Iris pigment epithelial cell (primary cell): ENCODE measurements around the gene GPR6.

Experiments used
- DNase-seq: peaks from one replicate; pipeline ENCODE4 v3.0.0-alpha.2; 2011; ENCODE audit warnings: low read depth

GPR6 gene

GRCh38 chr6:109999740-110000139 is 21.6 kb downstream of the GPR6 start:
- no peak for DNase-seq

- no peak for DNase-seq
These were observed 24.6 kb downstream of the GPR6 start for GRCh38 chr6:110002676-110003075.

DNA sequence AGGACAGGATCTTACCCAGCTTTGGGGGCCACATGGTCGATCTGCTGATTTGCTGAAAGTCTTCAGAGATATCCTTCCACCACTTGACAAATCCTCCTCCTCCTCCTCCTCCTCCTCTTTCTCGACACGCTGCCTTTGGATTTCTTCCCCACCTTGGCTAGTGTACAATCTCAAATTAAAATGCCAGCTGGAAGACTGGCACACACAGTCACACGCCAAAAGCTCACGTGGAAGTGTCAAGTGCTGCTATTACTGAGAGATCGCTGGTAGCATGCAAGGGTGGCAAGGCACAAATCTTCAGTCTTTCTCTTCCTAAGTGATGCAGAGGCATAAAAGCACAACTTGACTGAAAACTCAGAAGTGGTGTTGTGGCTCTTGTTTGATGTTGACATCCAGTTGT is 35.3 kb downstream of the GPR6 start:
- DNase-seq, result no peak

- no peak for DNase-seq
These were observed 37.1 kb downstream of the GPR6 start for GRCh38 chr6:110015206-110015605.

DNA sequence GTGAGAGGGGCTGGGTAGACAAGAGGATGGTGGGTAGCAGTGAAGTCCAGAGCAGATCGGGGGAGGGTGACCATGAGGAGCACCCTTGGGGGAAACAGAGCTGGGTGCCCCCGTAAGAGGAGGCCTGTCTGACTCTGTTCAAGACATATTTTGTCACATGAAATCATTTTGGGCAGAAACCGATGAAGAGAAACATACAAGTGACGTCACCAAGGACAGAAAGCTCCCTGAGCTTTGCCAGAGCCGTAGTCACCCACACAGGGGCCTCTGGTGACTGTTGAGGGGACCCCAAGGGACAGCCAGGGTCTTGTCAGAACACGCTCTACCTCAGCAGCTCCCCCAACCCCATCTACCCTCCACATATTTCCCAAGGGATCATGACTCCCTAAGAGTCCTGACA is 39.2 kb downstream of the GPR6 start:
- no peak for DNase-seq

GRCh38 chr6:110017946-110018345 is 39.8 kb downstream of the GPR6 start:
- DNase-seq, result no peak

DNA sequence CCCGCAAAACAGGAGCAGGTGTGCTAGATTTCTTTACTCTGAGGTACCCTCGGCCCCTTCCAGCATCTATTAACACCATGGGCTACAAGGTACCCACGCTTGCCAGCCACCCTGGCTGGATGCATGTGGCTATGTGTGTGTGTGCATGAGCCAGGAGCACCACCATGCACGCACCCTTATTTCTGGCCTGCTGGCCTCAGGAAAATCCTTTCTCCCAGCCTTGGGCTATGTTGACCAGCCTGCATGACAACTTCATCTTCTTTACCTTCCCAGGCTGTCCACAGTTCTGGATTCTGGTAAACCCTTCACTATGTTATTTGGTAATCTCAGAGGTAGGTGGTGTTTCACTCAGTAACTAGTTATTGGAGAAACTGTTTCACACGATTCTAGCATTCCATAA is 40.4 kb downstream of the GPR6 start:
- DNase-seq, result no peak

GRCh38 chr6:110020888-110021287 is 42.8 kb downstream of the GPR6 start:
- DNase-seq, result no peak

DNA sequence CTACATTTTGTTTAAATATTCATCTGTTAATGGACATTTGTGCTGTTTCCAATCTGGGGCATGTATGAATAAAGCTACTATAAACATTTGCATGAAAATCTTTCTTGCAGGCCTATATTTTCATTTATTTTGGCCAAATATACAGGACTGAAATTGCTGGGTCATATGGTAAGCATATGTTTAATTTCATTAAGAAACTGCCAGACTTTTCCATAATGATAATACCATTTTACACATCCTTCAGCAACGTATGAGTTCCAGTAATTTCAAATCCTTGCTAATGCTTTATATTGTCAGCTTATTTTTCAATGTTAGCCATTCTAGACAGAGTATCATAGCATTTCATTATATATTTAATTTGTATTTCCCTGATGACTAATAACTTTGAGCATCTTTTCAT is 51.0 kb downstream of the GPR6 start:
- DNase-seq, result no peak
